ENCODE measurements around the gene TNRC6A.

GRCh38 chr16:24685539-24686432 lies 43.7 kb upstream of the TNRC6A start:
- no peak for TF ChIP-seq GATA2 (IDR thresholded peaks at IDR 0.05; ENCODE audit: low read depth, low read length)
- TF ChIP-seq GATA3 (IDR thresholded peaks at IDR 0.05; ENCODE audit: low read depth, low read length) = no peak
